Measurements from ENCODE around the gene ETF1.

The ETF1 gene

DNA sequence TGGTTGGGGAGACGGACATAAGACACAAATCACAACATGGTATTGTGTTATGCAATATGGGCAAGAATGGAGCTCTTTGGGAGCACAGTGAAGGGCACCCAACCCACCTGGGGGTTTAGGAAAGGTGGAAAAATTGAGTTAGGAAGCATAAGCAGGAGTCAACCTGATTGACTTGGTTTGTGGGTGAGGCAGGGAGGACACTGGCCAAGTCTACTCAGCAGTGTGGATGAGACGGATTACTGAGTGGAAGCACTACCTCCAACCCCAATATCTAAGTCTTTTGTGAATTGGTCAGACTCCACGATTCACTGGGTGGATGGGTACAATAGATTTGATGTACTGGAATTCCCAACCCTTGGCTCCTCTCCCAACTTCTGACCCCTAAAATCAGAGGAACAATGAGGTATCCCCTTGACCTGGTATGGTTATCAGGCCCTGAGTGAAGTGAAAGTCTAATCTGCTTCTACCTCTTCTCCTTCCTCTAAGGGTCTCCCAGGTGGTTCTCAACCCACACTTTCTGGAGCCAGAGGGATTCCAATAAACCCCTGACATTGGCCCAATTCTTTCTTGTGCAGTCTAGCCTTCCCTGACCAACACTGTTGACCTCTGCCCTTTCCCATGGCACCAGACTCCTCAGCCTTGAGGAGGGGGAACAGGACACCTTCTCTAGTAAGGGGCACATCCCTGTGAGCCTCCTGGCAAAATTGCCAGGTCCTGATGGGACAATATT is 72.5 kb downstream of the ETF1 start:
- Mint-ChIP-seq H3K9me3 (no peaks in the 10 kb centered on the region), H3K4me1 (peaks cover 27% of the 10 kb centered on the region), H3K36me3 (ENCODE audit: low read depth) (peaks cover 25% of the 10 kb centered on the region), H3K27ac (peak overlapping the region in 1 of 3 experiments; percentile 7), H3K4me3 (peak overlapping the region in 2 of 3 experiments; percentile 5 to 44), H3K27me3 (ENCODE audit: low read depth) (peaks cover 28% of the 10 kb centered on the region)
- TF ChIP-seq, protein P1, sequence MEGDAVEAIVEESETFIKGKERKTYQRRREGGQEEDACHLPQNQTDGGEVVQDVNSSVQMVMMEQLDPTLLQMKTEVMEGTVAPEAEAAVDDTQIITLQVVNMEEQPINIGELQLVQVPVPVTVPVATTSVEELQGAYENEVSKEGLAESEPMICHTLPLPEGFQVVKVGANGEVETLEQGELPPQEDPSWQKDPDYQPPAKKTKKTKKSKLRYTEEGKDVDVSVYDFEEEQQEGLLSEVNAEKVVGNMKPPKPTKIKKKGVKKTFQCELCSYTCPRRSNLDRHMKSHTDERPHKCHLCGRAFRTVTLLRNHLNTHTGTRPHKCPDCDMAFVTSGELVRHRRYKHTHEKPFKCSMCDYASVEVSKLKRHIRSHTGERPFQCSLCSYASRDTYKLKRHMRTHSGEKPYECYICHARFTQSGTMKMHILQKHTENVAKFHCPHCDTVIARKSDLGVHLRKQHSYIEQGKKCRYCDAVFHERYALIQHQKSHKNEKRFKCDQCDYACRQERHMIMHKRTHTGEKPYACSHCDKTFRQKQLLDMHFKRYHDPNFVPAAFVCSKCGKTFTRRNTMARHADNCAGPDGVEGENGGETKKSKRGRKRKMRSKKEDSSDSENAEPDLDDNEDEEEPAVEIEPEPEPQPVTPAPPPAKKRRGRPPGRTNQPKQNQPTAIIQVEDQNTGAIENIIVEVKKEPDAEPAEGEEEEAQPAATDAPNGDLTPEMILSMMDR (IDR thresholded peaks at IDR 0.05; ENCODE audit: unreplicated experiment in 3 of 3): no peak

GRCh38 chr5:138469540-138470321 is 73.3 kb downstream of the ETF1 start:
- peak overlapping the region in 2 of 3 experiments; percentile 51 to 75 for H3K4me3 Mint-ChIP-seq
- H3K4me1 Mint-ChIP-seq: peaks cover 27% of the 10 kb centered on the region
- peaks cover 25% of the 10 kb centered on the region for H3K36me3 Mint-ChIP-seq (ENCODE audit: low read depth)
- no peak overlapping the region for H3K27ac Mint-ChIP-seq
- TF ChIP-seq, protein P1 (IDR thresholded peaks at IDR 0.05; ENCODE audit: unreplicated experiment in 3 of 3): no peak
- peaks cover 29% of the 10 kb centered on the region for H3K27me3 Mint-ChIP-seq (ENCODE audit: low read depth)
- H3K9me3 Mint-ChIP-seq: no peaks in the 10 kb centered on the region

GRCh38 chr5:138468966-138469539 is 74.0 kb downstream of the ETF1 start:
- Mint-ChIP-seq H3K9me3 (no peaks in the 10 kb centered on the region), H3K4me3 (peak overlapping the region; percentile 88 to 93 (median 92)), H3K4me1 (peaks cover 27% of the 10 kb centered on the region)

GRCh38 chr5:138468133-138468965 is 74.7 kb downstream of the ETF1 start:
- Mint-ChIP-seq H3K4me3 (peak overlapping the region; percentile 88 to 93 (median 92)), H3K36me3 (ENCODE audit: low read depth) (peaks cover 25% of the 10 kb centered on the region), H3K27ac (no peak overlapping the region), H3K27me3 (ENCODE audit: low read depth) (peaks cover 29% of the 10 kb centered on the region), H3K9me3 (no peaks in the 10 kb centered on the region), H3K4me1 (peaks cover 27% of the 10 kb centered on the region)
- TF ChIP-seq, protein P1 (IDR thresholded peaks at IDR 0.05; ENCODE audit: unreplicated experiment in 3 of 3): no peak

More at GRCh38 chr5:138468966-138469539, 74.0 kb downstream of the ETF1 start:
- TF ChIP-seq, protein P1 (IDR thresholded peaks at IDR 0.05; ENCODE audit: unreplicated experiment in 3 of 3): no peak
- H3K36me3 Mint-ChIP-seq (ENCODE audit: low read depth): peaks cover 25% of the 10 kb centered on the region
- peaks cover 29% of the 10 kb centered on the region for H3K27me3 Mint-ChIP-seq (ENCODE audit: low read depth)
- H3K27ac Mint-ChIP-seq: no peak overlapping the region

DNA sequence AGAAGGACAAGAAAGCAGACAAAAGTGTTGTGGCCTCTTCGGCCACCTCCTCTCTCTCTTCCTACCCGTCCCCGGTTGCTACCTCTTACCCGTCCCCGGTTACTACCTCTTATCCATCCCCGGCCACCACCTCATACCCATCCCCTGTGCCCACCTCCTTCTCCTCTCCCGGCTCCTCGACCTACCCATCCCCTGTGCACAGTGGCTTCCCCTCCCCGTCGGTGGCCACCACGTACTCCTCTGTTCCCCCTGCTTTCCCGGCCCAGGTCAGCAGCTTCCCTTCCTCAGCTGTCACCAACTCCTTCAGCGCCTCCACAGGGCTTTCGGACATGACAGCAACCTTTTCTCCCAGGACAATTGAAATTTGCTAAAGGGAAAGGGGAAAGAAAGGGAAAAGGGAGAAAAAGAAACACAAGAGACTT is 75.3 kb downstream of the ETF1 start:
- H3K27ac Mint-ChIP-seq: peak overlapping the region in 1 of 3 experiments; percentile 53
- no peaks in the 10 kb centered on the region for H3K9me3 Mint-ChIP-seq
- peak overlapping the region; percentile 88 to 93 (median 92) for H3K4me3 Mint-ChIP-seq
- peaks cover 29% of the 10 kb centered on the region for H3K27me3 Mint-ChIP-seq (ENCODE audit: low read depth)
- H3K4me1 Mint-ChIP-seq: peaks cover 27% of the 10 kb centered on the region
- TF ChIP-seq, protein P1 (IDR thresholded peaks at IDR 0.05; ENCODE audit: unreplicated experiment in 3 of 3): no peak
- H3K36me3 Mint-ChIP-seq (ENCODE audit: low read depth): peaks cover 25% of the 10 kb centered on the region

All from nephron (organoid).